GM12891 (cell line): ENCODE results near the gene ZNF285.
"Not testable (repeated sequence)": the region's sequence is repeated elsewhere in the genome, so short reads cannot be mapped to it uniquely, and the experiment has no call there.

ENCODE experiments used
- DNase-seq: peaks from one replicate; pipeline ENCODE4 v3.0.0; 2011; ENCODE audit warnings: low spot score; ENCODE audit not compliant: insufficient read length
- FAIRE-seq: peaks from 2 replicates; lab custom pipeline; 2011; peaks lifted over from hg19 to GRCh38; lab: Jason Lieb, UNC
- PAX5 ChIP-seq: IDR thresholded peaks from 2 replicates; pipeline ENCODE4 v1.6.1; 2011; ENCODE audit warnings: low read length, moderate library complexity, mild to moderate bottlenecking; ENCODE audit not compliant: insufficient read depth, severe bottlenecking
- POLR2A ChIP-seq: IDR thresholded peaks from 2 replicates; pipeline ENCODE4 v1.6.1; 2011; ENCODE audit warnings: low read depth, low read length, control low read depth
- POLR2AphosphoS5 ChIP-seq: IDR thresholded peaks from 2 replicates; pipeline ENCODE4 v1.6.1; 2011; ENCODE audit warnings: low read depth, low read length, control low read depth
- POU2F2 ChIP-seq: IDR thresholded peaks from 2 replicates; pipeline ENCODE4 v1.6.1; 2011; ENCODE audit warnings: low read depth, mild to moderate bottlenecking, control low read depth, low read length, moderate library complexity
- SPI1 ChIP-seq: IDR thresholded peaks from 2 replicates; pipeline ENCODE4 v1.6.1; 2011; ENCODE audit warnings: low read depth, low read length, control low read depth
- TAF1 ChIP-seq: IDR thresholded peaks from 2 replicates; pipeline ENCODE4 v1.6.1; 2011; ENCODE audit warnings: low read depth, low read length, control low read depth

The ZNF285 gene

DNA sequence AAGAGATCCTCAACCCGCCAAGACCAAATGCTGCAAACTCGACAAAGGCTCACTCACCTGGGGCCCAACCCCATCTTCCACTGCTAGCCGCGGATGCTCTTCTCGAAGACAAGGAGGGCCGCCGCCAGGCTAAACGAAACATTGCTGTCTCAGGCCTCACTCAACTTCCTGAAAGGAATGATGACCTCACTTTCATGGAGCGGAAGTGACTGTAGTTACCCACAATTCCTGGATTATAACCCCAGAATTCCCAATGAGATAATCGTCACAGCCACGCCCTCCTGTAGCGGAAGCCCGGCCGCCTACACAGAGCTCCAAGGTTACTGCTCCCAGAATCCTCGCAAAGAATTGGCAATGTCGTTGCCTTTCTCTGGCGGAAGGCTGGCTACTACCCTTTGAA is 34.4 kb downstream of the ZNF285 start:
- no peak for TF ChIP-seq SPI1
- no peak for TF ChIP-seq PAX5
- no peak for TF ChIP-seq POLR2AphosphoS5
- TF ChIP-seq TAF1, result no peak
- TF ChIP-seq POU2F2, result no peak
- TF ChIP-seq POLR2A, result no peak
- FAIRE-seq (no peak), DNase-seq (no peak)

DNA sequence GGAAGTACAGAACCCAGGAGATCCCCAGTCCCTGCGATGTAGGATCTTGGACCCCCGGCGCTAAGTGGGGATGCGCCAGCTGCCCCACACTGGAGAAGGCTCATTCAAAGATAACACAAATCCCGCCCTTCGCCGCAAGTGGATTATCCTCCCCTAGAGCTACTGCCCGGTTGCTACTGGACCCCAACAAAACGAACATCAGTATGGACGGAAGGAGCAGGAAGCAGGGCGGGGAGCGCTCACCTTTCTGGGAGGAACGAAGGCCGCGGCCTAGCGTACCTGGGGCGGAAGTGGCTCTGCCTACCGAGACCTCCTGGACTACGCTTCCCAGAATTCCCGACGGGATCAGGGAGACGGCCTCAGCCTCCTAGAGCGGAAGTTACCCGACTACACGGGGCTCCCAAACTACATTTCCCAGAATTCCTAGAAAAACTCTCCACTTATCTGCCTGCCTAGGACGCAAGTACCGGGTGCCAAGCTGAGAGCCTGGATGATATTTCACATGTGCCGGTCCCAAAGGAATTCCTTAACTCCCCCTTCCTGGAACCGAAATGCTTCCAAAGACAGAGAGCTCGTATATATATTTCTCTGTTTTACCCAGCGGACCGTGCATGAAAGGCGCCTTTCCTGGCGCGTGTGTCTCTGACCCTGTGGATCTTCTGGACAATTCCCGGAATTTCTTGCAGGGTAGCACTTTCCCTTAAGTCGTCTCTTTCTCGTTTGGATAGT is 44.9 kb downstream of the ZNF285 start, which contains the start of gene ZNF112:
TSS of gene ZNF112 (minus strand) at position 298 of the 729 bp plus-strand sequence. CDS start 16,141 bp downstream, outside the sequence.
- peak; percentile 48 for FAIRE-seq
- peak; percentile 5 for DNase-seq
- TF ChIP-seq POLR2AphosphoS5 (no peak), TAF1 (no peak), POU2F2 (no peak), PAX5 (no peak), SPI1 (0 out of 2 replicates have a peak, but pooled peaks have one; percentile 12), POLR2A (no peak)

DNA sequence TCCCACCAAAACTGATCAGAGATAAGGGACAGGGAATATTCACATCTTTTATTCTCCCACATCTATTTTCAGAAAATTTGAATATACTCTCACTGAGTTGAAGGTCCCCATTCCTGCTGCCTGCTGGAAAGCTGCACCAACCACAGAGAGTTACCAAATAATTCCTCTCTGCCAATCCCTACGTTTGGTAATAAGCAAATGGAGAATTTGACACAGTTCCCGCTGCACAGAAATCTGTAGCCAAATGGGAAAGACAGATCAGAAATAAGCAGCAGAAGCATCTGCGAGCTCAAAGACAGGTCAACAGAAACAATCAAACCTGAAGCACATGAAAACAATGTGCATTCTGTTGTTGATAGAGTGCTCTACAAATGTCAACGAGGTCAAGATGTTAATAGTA is 54.9 kb downstream of the ZNF285 start:
- FAIRE-seq, result no peak
- no peak for TF ChIP-seq POU2F2
- no peak for TF ChIP-seq PAX5
- TF ChIP-seq TAF1, result no peak
- TF ChIP-seq POLR2AphosphoS5, result no peak
- no peak for TF ChIP-seq POLR2A
- no peak for TF ChIP-seq SPI1
- DNase-seq, result no peak

DNA sequence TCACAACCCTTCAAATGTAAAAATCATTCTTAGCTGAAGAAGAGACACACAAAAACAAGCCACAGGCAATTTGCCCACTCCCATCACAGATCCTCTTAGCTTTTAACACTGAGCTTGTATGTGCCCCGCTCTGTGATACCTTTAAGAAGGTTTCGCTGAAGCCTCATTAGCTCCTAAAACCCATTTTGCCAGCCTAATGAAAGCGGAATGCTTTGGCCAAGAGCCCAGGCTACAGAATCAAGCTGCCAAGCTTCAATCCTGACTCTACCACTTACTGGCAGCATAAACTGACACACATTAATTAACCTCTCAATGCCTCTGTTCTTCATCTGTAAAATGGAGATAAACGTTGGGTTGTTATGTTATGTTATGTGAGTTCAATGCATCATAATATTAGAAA is 55.4 kb downstream of the ZNF285 start:
- TF ChIP-seq PAX5 (no peak), POLR2AphosphoS5 (no peak), SPI1 (no peak), TAF1 (no peak), POU2F2 (no peak)
- DNase-seq, result no peak
- no peak for FAIRE-seq

DNA sequence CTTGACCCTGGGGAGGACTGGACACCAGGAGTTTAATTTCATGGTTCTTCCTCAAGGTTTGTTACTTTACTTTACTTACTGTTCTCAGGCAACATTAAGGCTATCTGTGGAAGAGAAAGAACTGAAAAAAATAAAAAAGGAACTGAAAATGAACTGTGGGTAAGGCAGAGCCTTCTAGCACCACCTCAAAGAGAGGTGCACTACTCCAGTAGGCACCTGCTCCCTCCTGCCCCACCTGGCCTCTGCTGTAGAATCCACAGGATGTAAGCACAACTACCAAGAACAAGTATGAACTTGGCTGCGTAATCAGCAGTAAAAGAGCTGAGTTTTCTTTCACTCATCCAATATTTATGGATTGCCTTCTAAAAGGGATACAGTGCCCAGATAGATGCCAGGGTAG is 57.2 kb downstream of the ZNF285 start:
- FAIRE-seq (peak; percentile 72), DNase-seq (peak; percentile 3)
- peak; percentile 90 for TF ChIP-seq SPI1
- TF ChIP-seq PAX5, result no peak
- TF ChIP-seq TAF1, result no peak

DNA sequence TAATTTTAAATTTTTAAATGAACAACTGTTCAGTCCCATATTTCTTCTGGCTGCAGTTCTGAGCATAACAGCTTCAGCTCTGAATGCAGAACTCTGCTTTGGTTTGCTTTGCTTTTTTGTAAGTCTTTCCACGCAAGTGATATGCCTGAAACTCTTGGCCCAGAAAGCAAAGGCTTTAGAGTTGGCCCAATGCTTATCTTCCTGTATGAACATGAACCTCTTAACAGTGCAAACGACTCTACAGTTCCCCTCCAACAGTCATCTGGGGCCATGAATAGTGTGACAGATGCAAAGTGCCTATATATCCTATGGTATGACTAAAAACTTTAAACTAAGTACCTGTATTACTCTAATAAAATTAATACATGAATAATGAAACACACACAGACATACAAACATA is 59.6 kb downstream of the ZNF285 start:
- TF ChIP-seq POLR2AphosphoS5 (no peak), POU2F2 (no peak), TAF1 (no peak), SPI1 (no peak), POLR2A (no peak)
- DNase-seq (no peak), FAIRE-seq (no peak)

DNA sequence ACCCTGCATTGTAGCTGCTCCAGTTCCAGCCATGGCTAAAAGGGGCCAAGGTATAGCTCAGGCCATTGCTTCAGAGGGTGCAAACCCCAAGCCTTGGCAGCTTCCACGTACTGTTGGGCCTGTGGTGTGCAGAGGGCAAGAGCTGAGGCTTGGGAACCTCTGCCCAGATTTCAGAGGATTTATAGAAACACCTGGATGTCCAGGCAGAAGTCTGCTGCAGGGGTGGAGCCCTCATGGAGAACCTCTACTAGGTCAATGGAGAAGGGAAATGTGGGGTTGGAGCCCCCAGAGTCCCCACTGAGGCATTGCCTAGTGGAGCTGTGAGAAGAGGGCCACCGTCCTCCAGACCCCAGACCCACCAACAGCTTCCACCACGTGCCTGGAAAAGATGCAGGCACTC is 66.8 kb downstream of the ZNF285 start:
- FAIRE-seq, DNase-seq: not testable (repeated sequence)
